Chondrocyte (in vitro differentiated cells): ENCODE measurements around the gene ANKRD2. TPM values are rescaled to one million over a fixed set of nuclear protein-coding genes. Genes with fewer than 3 reads are reported as not detected.
A peak's percentile ranks its signal among the peaks of the same experiment; 100 is the strongest.
"Not testable (repeated sequence)": the region's sequence is repeated elsewhere in the genome, so short reads cannot be mapped to it uniquely, and the experiment has no call there.

ENCODE experiments used
- DNase-seq: peaks from one replicate; pipeline ENCODE4 v3.0.0; 2021; ENCODE audit warnings: mixed read lengths, low spot score
- H3K27ac Mint-ChIP-seq: one replicate; pipeline ENCODE4 v1.8.0; 2021; ENCODE audit warnings: mild to moderate bottlenecking, moderate library complexity, mixed read lengths; ENCODE audit not compliant: unreplicated experiment
- H3K27me3 Mint-ChIP-seq: 2 replicates; pipeline ENCODE4 v1.8.0; 2021; ENCODE audit warnings: low read depth, mixed read lengths
- H3K36me3 Mint-ChIP-seq: 2 replicates; pipeline ENCODE4 v1.8.0; 2021; ENCODE audit warnings: low read depth, mixed read lengths
- H3K4me1 Mint-ChIP-seq: 2 replicates; pipeline ENCODE4 v1.8.0; 2021; ENCODE audit warnings: low read depth, mild to moderate bottlenecking, mixed read lengths
- H3K4me3 Mint-ChIP-seq: one replicate; pipeline ENCODE4 v1.8.0; 2021; ENCODE audit warnings: mild to moderate bottlenecking, moderate library complexity, mixed read lengths; ENCODE audit not compliant: unreplicated experiment
- H3K9me3 Mint-ChIP-seq: 2 replicates; pipeline ENCODE4 v1.8.0; 2021; ENCODE audit warnings: low read depth, mixed read lengths
- CTCF ChIP-seq: fragments of 200-600 bp; sonication (generic); IDR thresholded peaks from 2 replicates; pipeline ENCODE4 v1.5.0; 2021; ENCODE audit warnings: antibody characterized with exemption, mild to moderate bottlenecking, moderate library complexity
- long read RNA-seq: library from polyadenylated mRNA; stranded (forward); transcript quantifications from one replicate; pipeline ENCODE4 v2.0.0, GENCODE V29; 2021
- total RNA-seq: library from RNA; stranded (reverse); gene quantifications from 3 replicates; pipeline ENCODE4 v1.2.1, GENCODE V29; 2021

The ANKRD2 gene, protein sequence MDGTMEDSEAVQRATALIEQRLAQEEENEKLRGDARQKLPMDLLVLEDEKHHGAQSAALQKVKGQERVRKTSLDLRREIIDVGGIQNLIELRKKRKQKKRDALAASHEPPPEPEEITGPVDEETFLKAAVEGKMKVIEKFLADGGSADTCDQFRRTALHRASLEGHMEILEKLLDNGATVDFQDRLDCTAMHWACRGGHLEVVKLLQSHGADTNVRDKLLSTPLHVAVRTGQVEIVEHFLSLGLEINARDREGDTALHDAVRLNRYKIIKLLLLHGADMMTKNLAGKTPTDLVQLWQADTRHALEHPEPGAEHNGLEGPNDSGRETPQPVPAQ
- total RNA-seq: 0.46 to 0.60 TPM (median 0.54 TPM) in 3 replicates
- long read RNA-seq: 0 reads

DNA sequence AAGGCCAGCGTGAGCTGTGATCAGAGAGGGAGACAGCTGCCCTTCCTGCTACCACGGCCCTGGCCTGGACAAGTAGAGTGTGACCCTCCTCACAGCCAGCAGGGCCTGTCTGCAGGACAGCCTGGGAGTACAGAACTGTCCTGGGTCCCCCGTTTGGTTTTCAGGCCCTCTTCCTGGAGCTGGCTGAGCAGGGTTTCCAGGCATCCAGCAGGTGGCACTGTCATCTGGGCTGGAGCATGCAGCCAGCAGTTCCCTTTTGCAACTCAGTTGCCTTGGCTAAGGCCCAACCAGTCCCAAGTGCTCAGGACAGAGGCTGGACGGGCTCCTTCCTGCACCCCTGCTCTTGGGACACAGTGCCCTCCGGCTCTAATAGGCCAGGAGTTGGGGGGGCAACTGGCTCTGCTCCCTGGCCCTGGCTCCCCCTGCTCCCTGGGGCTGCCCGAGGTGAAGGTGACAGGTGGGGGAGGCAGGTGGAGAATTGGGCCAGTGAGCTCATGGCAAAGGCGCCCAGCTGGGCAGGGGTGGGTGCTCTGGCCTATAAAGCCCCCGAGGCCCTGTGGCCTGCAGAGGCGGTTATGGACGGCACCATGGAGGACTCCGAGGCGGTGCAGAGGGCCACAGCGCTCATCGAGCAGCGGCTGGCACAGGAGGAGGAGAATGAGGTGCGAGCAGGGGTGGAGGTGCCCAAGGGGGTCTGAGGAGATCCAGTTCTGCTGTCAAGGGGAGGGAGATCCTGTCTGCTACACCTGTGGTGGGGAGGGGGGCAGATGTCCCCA is at the start of gene ANKRD2:
Gene ANKRD2, plus strand, starts transcription at position 566 of the 776 bp plus-strand sequence. Its CDS starts 10 bp downstream, at position 576.
- peaks cover 6% of the 10 kb centered on the region for H3K36me3 Mint-ChIP-seq
- peaks cover 52% of the 10 kb centered on the region for H3K4me1 Mint-ChIP-seq
- TF ChIP-seq CTCF: peak; percentile 91
- H3K9me3 Mint-ChIP-seq: no peaks in the 10 kb centered on the region
- DNase-seq: peak; percentile 89
- H3K27ac Mint-ChIP-seq: peak within 1 kb of the TSS; percentile 94
- H3K27me3 Mint-ChIP-seq: no peaks in the 10 kb centered on the region
- H3K4me3 Mint-ChIP-seq: no peak within 1 kb of the TSS

DNA sequence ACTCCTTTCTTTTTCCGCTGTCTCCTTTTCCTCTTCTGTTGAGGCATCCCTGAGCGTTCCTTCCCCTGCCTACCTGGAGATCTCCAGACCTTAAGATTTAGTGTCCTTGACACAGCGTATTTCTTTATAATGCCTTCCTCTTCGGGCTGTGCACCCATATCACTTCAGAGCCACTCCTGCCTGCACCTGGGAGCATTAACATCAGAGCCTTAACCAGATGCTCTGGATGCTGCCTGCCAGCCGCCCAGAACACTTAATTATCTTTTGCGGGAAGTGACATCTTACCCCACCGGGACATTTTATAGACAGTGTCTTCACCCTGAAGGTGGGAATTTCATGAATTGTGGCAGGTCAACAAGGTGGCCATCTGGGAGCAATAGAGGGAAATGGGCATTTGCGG is 49.6 kb upstream of the ANKRD2 start:
- Mint-ChIP-seq H3K27me3 (no peaks in the 10 kb centered on the region), H3K9me3 (no peaks in the 10 kb centered on the region), H3K36me3 (no peaks in the 10 kb centered on the region), H3K27ac (no peak overlapping the region), H3K4me1 (peaks cover 24% of the 10 kb centered on the region), H3K4me3 (no peak overlapping the region)
- TF ChIP-seq CTCF: no peak
- no peak for DNase-seq

DNA sequence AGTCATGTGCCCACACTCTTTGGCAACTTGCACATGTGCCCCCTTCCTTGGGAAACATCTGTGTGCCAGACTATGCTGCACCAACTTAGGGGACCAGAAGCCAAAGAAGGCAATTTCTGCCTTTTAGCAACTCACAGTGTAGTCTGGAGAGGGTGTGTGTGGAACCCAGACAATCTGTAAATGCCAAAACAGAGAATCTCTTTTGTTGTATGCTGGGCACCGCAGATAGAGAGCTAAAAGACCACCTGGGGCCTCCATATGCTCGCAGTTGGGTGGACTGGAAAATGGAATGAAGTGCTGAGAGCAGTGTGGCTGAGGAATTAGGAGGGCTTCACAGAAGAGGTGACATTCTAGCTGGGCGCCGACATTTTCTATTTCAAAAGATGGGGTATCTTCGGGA is 47.5 kb upstream of the ANKRD2 start:
- Mint-ChIP-seq H3K36me3 (no peaks in the 10 kb centered on the region), H3K27ac (no peak overlapping the region), H3K4me3 (no peak overlapping the region), H3K4me1 (peaks cover 6% of the 10 kb centered on the region), H3K9me3 (no peaks in the 10 kb centered on the region), H3K27me3 (no peaks in the 10 kb centered on the region)
- no peak for DNase-seq
- TF ChIP-seq CTCF: no peak

DNA sequence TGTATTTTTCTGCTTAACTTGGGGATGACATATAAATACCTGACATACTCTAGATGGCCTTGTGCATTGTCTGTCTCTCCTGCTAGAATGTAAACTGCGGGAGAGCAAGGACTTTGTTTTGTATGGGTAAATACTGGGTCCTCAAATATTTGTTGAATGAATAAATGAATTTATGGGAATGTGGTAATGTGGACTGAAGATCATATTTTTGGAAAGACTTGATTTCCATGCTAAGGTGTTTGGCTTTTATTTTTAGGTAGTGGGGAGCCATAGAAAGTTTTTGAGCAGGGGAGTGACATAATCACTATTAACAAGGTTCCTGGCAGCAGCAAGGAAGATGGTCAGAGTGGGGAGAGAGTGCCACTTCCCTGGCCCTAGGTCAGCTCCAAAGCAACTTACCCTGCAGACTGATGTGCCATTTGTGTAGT is 46.9 kb upstream of the ANKRD2 start:
- H3K27ac Mint-ChIP-seq: no peak overlapping the region

GRCh38 chr10:97528876-97529275 is 43.7 kb upstream of the ANKRD2 start:
- not testable (repeated sequence) for H3K27me3 Mint-ChIP-seq, H3K36me3 Mint-ChIP-seq, DNase-seq, H3K27ac Mint-ChIP-seq, H3K4me3 Mint-ChIP-seq, H3K9me3 Mint-ChIP-seq
- H3K4me1 Mint-ChIP-seq: peaks cover 22% of the 10 kb centered on the region

More for the DNA sequence above, 46.9 kb upstream of the ANKRD2 start:
- DNase-seq: peak; percentile 19
- Mint-ChIP-seq H3K27me3 (no peaks in the 10 kb centered on the region), H3K36me3 (no peaks in the 10 kb centered on the region), H3K9me3 (no peaks in the 10 kb centered on the region), H3K4me3 (no peak overlapping the region), H3K4me1 (peaks cover 6% of the 10 kb centered on the region)
- TF ChIP-seq CTCF: no peak
